ENCODE measurements around the gene GPR183.
"Not testable (repeated sequence)": the region's sequence is repeated elsewhere in the genome, so short reads cannot be mapped to it uniquely, and the experiment has no call there.

Gene GPR183

GRCh38 chr13:99270518-99270917 lies 36.7 kb downstream of the GPR183 start:
- DNase-seq (ENCODE audit: low read depth): no peak

GRCh38 chr13:99269627-99270241 lies 37.5 kb downstream of the GPR183 start:
- peak; percentile 28 for DNase-seq (ENCODE audit: low read depth)

- no peak for DNase-seq (ENCODE audit: low read depth)
Measured at GRCh38 chr13:99268822-99269221, 38.4 kb downstream of the GPR183 start.

GRCh38 chr13:99267927-99268326 lies 39.3 kb downstream of the GPR183 start:
- DNase-seq (ENCODE audit: low read depth): no peak

- no peak for DNase-seq (ENCODE audit: low read depth)
Measured at GRCh38 chr13:99266827-99267226, 40.4 kb downstream of the GPR183 start.

GRCh38 chr13:99265821-99266426 lies 41.3 kb downstream of the GPR183 start:
- DNase-seq (ENCODE audit: low read depth): no peak

- DNase-seq (ENCODE audit: low read depth): no peak
Measured at GRCh38 chr13:99265162-99265800, 41.9 kb downstream of the GPR183 start.

GRCh38 chr13:99264051-99264450 lies 43.1 kb downstream of the GPR183 start:
- DNase-seq (ENCODE audit: low read depth): no peak

- DNase-seq (ENCODE audit: low read depth): no peak
Measured at GRCh38 chr13:99263126-99263785, 43.9 kb downstream of the GPR183 start.

GRCh38 chr13:99261059-99261458 lies 46.1 kb downstream of the GPR183 start:
- DNase-seq (ENCODE audit: low read depth): no peak

- DNase-seq (ENCODE audit: low read depth): no peak
Measured at GRCh38 chr13:99260216-99260615, 47.0 kb downstream of the GPR183 start.

- no peak for DNase-seq (ENCODE audit: low read depth)
Measured at GRCh38 chr13:99258946-99259345, 48.3 kb downstream of the GPR183 start.

- DNase-seq (ENCODE audit: low read depth): no peak
Measured at GRCh38 chr13:99258210-99258860, 48.9 kb downstream of the GPR183 start, which contains the start of gene GPR18. GPR18 (minus strand) TSS chr13:99258379; CDS start chr13:99255872, 2,507 bp downstream.

- no peak for DNase-seq (ENCODE audit: low read depth)
Measured at GRCh38 chr13:99257291-99257690, 49.9 kb downstream of the GPR183 start.

GRCh38 chr13:99256709-99257108 lies 50.5 kb downstream of the GPR183 start:
- DNase-seq (ENCODE audit: low read depth): no peak

GRCh38 chr13:99256283-99256682 lies 50.9 kb downstream of the GPR183 start:
- no peak for DNase-seq (ENCODE audit: low read depth)

GRCh38 chr13:99255271-99255670 lies 51.9 kb downstream of the GPR183 start:
- no peak for DNase-seq (ENCODE audit: low read depth)

GRCh38 chr13:99254830-99255229 lies 52.4 kb downstream of the GPR183 start:
- DNase-seq (ENCODE audit: low read depth): no peak

GRCh38 chr13:99251921-99252320 lies 55.3 kb downstream of the GPR183 start:
- no peak for DNase-seq (ENCODE audit: low read depth)

- no peak for DNase-seq (ENCODE audit: low read depth)
Measured at GRCh38 chr13:99250982-99251825, 56.0 kb downstream of the GPR183 start.

GRCh38 chr13:99249606-99250005 lies 57.6 kb downstream of the GPR183 start:
- DNase-seq (ENCODE audit: low read depth): not testable (repeated sequence)

Measured in stimulated activated CD4-positive, alpha-beta T cell treated with anti-CD3 and anti-CD28 coated beads, Interleukin-2, amount 100 ng/mL, for 4 hours (primary cell).